Limb (tissue), 2 donors: ENCODE results near the gene SIGLEC6.

Source experiments
- DNase-seq, 2 donors: peaks; one replicate each; pipeline ENCODE4 v3.0.0-alpha.2; 2016; ENCODE audit errors: extremely low spot score in 2 of 2

SIGLEC6 gene

GRCh38 chr19:51476164-51476563 is 55.3 kb downstream of the SIGLEC6 start:
- no peak for DNase-seq

DNA sequence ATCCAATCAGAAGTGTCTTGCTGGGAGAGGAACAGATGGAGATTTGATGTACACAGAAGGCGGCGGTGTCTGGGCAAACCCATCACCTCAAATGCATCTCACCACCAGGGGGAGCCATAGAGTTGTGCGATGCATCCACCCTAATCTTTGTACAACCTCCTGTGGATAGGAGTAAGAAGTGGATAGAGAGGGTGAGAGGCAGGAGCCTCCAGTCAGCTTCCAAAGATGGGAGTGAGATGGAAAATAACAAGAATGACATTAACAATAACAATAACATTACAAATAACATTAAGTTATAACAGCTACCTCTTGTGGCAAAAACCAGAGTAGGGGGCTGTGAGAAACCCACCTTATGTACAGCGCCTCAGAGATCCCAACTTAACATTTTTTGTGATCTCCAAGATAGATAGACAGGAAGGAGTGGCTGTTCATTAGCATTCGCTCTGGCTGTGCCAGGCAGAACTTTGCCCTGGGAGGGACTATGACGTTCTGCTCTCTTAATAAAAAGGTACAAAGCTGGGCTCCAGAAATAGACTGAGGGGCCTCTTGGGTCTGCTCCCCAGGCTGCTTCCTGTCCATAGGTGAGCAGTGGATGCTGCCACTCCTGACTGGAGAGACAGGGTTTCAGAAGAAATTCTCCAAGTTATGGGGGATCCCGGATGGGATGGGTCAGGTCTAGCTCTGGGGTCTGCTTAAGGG is 58.3 kb downstream of the SIGLEC6 start:
- peak; percentile 33 to 76 for DNase-seq

DNA sequence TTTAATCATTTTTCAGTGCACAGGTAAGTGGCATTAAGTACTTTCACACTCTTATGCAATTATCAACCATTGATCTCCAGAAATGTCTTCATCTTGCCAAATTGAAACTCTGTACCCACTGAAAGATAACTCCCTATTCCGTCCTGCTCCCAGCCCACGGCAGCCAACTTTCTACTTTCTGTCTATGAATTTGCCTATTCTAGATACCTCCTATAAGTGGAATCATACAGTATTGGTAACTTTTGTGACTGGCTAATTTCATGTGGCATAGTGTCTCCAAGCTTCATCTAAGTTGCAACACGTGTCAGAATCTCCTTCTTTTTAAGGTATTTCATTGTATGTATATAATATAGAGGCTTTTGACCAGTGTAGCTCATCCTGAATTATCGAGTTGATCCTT is 58.9 kb downstream of the SIGLEC6 start:
- DNase-seq: no peak

DNA sequence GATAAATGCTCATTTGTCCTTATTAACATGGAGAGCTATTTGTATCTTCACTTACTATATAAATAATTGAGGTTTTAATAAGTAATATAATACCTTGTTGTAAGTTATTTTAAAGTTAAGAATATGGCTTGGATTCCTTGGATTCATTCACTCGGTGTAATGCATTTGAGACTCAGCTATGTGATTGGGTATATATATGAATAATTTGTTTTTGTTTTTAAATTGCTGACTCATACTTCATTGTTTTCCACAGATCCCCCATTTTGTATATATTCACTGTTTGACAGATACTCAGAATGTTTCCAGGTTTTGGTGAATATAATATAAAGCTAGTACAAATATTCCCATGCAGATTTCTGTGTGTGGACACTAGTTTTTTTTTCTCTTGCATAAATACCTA is 59.9 kb downstream of the SIGLEC6 start:
- DNase-seq: no peak

- DNase-seq: no peak
Observed at GRCh38 chr19:51470966-51471365, 60.5 kb downstream of the SIGLEC6 start.

DNA sequence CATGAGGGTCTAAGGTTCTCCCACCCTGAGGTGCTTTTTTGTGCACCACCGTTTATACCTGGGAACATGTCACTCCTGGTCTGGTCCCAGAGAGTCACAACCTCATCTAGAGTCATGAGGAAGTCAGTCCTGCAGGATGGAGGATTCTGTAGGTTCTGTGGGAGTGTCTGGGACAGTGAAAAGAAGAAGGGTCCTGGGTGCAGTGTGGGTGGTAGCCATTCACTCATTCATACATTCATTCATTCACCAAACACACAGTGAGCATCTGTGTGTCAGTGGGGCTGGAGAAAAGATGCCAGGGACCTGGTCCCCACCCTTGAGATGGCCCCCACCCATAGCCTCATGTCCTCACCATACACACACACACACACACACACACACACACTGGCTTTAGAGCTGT is 61.8 kb downstream of the SIGLEC6 start:
- no peak for DNase-seq

DNA sequence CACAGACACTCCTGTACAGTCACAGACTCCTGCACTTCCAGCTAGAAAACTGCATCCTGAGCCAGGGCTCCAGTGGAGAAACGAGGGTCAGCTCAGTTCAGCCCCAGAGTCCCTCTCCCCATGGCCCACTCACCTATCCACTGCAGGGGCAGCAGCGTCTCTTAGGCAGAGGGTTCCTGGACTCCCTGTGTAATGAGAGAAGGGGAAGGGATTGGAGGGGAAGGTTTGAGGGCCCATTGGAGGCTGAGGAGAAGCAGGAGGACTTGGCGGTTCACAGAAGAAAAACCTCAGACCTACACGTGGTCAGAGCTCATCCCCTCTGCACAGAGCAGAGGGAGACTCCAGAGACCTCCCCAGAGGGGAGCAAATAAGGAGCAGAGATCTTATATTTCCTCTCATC is 62.3 kb downstream of the SIGLEC6 start:
- DNase-seq: no peak

GRCh38 chr19:51468545-51468920 is 62.9 kb downstream of the SIGLEC6 start:
- no peak for DNase-seq

DNA sequence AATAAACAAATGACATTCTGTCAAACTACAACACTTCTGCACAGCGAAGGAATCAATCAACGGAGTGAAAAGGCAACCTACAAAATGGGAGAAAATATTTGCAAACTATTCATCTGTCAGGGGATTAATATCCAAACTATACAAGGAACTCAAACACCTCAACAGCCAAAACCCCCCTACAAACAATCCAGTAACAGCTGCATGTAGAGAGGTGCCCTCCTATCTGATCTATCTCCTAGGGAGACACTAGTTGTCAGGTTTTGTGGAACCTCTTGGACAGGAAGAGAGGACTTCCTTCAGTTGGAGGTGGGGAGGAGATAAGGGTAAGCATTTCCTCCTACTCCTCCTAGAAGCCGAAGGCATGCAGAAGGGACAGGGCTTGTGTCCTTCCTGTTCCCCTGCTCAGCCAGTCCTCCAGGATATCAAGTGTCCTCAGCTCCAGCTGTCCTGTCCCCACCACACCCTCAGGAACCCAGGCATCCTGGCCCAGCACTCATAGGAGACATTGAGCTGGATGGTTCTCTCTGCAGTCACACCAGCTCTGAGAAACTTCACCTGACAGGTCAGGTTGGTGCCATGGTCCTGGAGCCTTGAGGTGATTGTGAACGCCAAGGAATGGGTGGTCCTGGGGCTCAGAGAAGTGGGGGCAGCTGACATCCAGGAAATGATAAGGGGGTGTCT is 63.5 kb downstream of the SIGLEC6 start:
- no peak for DNase-seq
